GM21786 (cell line): Measurements from ENCODE around the gene EBF3.

ENCODE experiments used
- ATAC-seq: cut with Tn5 transposase; IDR thresholded peaks from one replicate; pipeline ENCODE4 v1.9.1; 2021; ENCODE audit not compliant: unreplicated experiment

Gene EBF3

GRCh38 chr10:129963641-129964501 is at the start of gene EBF3:
Gene EBF3 (minus strand): TSS chr10:129964274. CDS start chr10:129963768, 506 bp downstream.
- no peak for ATAC-seq

- no peak for ATAC-seq
These were observed 49.5 kb upstream of the EBF3 start for GRCh38 chr10:130013335-130014262.

DNA sequence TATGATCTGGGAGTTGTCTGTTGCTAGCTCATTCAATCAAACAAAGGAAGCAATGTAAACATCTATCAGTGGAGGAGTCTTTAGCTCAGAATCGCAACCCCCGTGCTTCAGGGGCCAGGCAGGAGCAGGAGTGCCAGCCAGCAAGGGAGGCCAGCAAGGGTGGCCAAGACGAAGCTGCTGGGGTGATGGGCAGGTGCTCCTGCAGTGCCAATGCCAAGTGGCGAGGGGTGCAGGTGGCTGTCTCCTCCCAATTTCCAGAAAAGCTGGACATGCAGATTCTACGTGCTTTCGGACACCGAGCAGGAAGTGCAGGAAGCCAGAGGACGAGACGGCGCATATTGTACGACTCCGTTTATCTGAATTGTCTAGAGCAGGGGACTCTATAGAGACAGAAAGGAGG is 48.1 kb upstream of the EBF3 start:
- no peak for ATAC-seq

DNA sequence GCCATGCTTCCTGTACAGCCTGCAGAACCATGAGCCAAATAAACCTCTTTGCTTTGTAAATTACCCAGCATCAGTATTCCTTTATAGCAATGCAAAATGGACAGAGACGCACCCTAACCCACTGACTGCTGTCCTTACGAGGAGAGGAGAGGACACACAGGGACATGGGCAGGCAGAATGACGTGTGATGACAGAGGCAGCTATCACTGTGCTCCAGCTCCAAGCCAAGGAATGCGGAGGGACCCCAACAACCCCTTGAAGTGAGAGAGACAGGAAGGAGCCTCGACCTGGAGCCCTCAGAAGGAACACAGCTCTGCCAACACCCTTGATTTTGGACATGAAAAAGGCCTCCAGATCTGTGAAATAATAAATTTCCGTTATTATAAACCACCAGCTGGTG is 46.6 kb upstream of the EBF3 start:
- no peak for ATAC-seq

GRCh38 chr10:130009228-130009627 is 45.2 kb upstream of the EBF3 start:
- no peak for ATAC-seq

DNA sequence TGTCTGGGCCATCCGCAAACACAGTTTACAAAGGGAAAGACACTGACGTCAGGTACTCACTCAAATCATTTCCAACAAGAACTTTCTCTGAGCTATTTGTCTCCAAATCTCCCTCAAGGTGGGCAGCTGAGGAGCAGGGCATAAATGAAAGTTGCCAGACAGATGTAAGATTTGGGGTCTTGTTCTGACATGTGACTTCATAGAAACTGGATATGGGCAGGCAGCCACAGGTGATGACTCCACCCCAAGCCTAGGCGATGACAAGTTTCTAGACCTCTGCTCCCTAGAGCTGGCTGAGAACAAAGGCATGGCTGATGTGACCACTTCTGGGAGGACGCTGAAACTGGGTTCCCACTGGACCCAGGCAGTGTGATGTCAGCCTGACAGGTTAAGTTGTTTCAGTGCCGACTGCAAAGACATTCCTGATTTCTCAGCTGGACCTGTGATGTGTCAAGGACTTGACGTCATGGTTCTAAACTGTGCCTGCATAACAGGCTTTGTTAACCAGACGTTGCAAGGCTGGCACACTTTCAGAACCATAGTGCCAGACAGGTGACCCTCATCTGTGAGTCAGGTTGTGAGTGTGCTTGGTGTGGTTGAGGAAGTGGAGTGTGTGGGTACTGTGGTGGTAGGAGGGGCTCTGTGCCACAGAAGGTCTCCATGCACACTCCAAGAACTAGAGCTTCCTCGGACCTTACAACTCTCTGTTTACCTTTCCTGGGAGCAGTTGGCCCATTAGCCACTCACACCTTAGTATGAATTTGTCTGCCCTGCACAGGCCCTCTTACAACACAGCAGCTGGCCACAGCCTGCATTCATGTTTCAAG is 39.9 kb upstream of the EBF3 start:
- no peak for ATAC-seq

GRCh38 chr10:130003166-130003565 is 39.1 kb upstream of the EBF3 start:
- ATAC-seq: no peak

DNA sequence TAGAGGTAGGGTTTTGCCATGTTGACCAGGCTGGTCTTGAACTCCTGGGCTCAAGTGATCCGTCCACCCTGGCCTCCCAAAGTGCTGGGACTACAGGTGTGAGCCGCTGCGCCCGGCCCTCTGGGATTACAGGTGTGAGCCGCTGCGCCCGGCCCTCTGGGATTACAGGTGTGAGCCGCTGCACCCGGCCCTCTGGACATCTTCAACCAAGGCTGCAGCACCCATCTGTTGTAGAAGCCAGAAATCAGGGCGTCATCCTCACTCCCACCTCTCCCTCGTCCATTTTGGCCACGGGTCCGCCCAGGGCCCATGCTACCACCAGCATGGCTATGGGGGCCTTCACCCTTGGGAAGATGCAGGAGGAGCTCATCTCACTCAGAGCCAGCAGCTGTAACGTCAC is 38.5 kb upstream of the EBF3 start:
- ATAC-seq: no peak

DNA sequence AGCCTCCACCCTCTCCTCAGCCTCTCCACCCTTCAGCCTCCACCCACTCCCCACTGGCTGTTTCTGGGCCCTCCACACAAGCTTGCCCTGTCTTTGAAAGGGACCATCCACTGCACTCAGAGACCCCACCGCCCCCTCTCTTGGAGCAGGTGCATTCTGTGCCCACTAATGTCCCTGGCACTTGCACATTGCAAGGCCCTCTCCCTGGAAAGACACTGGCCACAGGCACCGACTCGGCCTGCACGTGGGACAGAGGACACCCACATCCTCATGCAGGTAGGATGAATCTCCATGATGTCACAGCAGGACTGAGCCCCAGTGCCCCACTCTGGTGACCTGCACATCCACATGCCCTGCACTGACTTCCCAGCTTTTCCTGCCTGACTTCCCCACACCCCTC is 36.8 kb upstream of the EBF3 start:
- ATAC-seq: no peak

DNA sequence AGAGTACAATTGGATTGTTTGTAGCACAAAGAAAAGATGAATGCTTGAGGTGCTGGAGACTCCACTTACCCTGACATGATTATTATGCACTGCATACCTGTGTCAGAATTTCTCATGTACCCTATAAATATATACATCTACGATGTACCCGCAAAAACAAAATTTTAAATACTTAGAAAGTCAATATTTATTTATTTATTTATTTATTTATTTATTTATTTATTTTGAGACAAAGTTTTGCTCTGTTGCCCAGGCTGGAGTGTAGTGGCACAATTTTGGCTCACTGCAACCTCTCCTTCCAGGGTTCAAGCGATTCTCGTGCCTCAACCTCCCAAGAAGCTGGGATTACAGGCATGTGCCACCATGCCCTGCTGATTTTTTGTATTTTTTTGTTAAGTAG is 35.1 kb upstream of the EBF3 start:
- ATAC-seq: no peak

GRCh38 chr10:129993621-129994020 is 29.5 kb upstream of the EBF3 start:
- ATAC-seq: no peak

DNA sequence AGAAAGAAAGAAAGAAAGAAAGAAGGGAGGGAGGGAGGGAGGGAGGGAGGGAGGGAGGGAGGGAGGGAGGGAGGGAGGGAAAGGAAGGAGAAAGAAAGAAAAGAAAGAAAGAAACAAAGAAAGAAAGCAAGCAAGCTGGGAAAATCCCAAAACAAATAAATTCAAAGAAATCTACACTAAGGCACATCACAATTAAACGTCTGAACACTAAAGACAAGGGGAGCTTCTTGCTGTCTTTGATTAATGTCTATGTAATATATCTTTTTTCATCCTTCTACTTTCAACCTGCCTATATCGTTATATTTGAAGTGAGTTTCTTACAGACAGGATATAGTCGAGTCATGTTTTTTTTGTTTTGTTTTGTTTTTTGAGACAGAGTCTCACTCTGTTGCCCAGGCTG is 28.3 kb upstream of the EBF3 start:
- ATAC-seq: no peak

DNA sequence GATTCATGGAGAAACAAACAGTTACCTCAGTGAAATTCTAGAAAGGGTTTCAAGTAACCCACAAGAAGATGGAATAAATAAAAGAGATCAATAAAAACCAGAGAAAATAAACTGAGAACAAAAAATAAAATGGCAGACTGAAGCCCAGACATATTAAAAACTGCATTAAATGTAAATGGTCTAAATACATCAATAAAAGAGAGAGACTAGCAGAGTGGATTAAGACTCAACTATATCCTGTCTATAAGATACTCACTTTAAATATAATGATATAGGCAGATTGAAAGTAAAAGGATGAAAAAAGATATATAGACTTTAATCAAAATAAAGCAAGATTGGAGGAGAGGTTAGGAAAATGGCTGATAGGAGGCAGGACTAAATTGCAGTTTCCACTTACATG is 18.8 kb upstream of the EBF3 start:
- ATAC-seq: no peak

DNA sequence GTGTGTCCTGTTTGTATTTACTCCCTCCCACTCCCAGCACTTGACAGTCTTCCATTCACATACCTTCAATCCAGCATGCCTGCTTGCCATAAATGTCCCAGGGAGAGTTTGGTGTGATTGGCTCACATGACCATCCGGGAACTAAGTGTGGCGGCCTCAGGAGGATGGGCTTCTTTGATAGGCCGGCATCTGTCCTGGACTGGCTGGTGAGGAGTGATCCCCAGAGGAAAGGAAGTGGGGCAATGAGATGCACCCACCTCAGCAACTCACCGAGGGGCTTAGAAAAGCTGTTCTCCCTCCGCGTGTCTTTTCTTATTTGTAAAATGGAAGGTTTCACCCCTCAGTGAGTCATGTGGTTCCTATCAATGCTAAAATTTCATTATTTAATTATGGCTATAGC is 14.9 kb upstream of the EBF3 start:
- no peak for ATAC-seq

DNA sequence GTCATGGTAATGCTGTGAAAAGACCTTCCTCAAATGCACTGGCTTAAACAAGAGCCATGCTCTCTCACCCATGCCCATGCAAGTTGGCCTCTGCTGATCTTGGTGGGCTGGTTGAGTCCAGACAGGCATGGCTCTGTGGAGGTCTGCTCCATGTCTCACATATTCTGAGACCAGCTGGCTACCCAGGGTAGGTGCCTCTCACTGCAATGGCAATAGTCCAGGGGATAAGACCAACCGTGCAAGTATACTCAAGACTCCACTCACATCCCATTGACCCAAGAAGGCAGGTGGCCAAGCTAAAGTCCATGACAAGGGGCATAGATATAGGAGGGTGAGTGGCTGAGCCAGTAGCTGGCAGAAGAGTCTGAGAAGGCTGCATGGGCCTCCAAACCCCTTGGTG is 14.2 kb upstream of the EBF3 start:
- ATAC-seq: no peak

DNA sequence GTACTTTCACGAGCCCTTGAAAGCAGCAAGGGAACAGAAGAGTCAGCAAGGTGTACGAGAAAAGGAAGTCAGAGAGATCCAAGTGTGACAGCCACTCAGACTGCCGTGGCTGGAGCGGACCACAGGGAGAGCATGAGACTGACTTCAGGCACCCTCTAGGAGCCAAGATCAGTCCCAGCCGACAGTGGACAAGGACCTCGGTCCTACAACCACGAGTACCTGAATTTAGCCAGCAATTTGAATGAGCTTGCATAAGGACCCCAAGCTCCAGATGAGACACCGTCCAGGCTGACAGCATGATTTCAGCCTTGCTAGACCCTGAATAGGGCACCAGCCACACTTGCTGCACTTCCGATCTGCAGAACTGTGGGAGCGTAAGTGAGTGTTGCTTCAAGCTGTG is 13.7 kb upstream of the EBF3 start:
- no peak for ATAC-seq

GRCh38 chr10:129973674-129974059 is 9.6 kb upstream of the EBF3 start:
- no peak for ATAC-seq

DNA sequence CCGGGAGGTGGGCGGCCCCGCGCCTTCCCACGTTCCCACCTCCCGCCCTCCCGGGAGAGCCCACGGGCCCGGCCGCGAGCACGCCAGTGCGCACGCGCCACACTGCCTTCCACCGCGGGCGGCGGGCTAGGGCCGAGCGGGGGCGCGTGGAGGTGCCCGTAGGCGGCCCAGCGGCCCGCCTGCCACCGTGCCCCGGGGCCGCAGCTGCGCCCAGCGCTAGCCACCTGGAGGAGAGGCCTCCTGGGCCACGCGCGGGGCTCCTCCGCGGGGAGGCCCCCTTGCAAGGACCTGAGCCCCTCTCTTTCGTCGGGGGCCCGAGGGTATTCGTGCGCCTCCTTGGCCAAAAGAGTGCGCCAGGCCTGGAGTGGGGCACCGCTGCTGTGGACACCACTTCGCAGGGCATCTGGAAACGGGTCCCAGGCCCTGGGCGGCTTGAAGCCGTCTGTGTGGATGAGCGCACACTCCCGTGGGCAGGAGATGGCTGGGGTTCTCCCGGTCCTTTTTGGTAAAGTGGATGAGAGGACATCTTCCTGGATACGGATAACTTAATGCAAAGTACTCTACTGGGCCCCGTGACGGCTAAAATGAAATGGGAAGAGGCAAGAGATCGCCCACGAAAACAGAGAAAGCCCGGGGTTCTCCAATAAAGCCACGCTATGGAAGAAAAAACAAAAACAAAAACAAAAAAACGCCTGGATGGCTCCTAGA is 9.0 kb upstream of the EBF3 start:
- no peak for ATAC-seq

DNA sequence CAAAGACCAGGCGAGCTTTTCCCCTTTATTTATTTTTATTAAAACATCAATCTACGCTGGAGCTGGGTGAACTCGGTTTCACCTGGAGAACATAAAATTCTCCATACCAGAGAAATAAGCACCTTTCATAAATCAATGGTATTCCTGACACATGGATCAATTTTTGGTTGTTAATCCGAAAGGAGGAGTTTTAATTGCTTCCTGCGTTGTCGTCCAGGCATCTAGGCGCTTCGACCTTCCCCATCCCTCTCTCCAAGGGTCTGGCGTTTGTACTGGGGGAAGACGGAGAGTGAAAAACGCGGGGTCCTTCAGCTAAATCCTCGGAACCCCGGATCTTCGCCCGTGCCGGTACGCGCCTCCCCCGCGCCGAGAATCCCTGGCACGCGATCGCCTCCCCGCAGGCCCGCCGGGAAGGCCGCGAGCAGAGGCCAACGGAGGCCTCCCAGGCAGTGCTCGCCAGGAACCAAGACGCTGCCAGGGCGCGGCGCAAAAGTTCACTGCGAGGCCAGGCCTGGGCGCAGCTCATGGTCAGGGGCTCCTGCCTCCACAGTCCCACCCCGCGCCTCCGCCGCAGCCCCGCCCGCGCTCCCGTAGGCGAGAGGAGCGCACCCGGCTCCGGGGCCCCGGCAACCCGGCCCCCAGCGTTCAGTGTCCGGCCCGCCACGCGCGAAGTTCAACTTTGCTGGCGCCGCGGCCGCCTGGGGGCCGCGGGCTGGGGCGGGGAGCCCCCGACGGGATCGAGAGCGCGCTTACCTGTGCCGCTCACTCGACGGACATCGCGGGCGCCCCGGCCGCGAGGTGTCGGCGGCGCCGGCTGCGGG is 8.3 kb upstream of the EBF3 start:
- ATAC-seq: no peak
